Measurements from ENCODE around the gene ODF4.

The ODF4 gene

GRCh38 chr17:8326511-8327302 lies 12.9 kb upstream of the ODF4 start:
- ATAC-seq: peak; percentile 71
- TF ChIP-seq PATZ1 (CRISPR knock-in tag; IDR thresholded peaks at IDR 0.05; ENCODE audit: borderline replicate concordance): no peak
- no peak for TF ChIP-seq ZFP30 (CRISPR knock-in tag; IDR thresholded peaks at IDR 0.05)
- no peak for TF ChIP-seq ARNTL (CRISPR knock-in tag; IDR thresholded peaks at IDR 0.05; ENCODE audit: borderline replicate concordance, low read depth)
- no peak for TF ChIP-seq BACH2 (CRISPR knock-in tag; IDR thresholded peaks at IDR 0.05; ENCODE audit: borderline replicate concordance)
- TF ChIP-seq TOX (CRISPR knock-in tag; IDR thresholded peaks at IDR 0.05; ENCODE audit: borderline replicate concordance): no peak
- no peak for TF ChIP-seq TSHZ2 (CRISPR knock-in tag; IDR thresholded peaks at IDR 0.05)
- no peak for TF ChIP-seq PPARA (CRISPR knock-in tag; IDR thresholded peaks at IDR 0.05; ENCODE audit: borderline replicate concordance)
- TF ChIP-seq ZNF8 (CRISPR knock-in tag; IDR thresholded peaks at IDR 0.05): no peak
- no peak for TF ChIP-seq ZNF70 (CRISPR knock-in tag; IDR thresholded peaks at IDR 0.05)
- TF ChIP-seq SNAI2 (CRISPR knock-in tag; IDR thresholded peaks at IDR 0.05): no peak
- no peak for TF ChIP-seq TCF4 (CRISPR knock-in tag; IDR thresholded peaks at IDR 0.05; ENCODE audit: borderline replicate concordance)
- TF ChIP-seq CSDC2 (CRISPR knock-in tag; IDR thresholded peaks at IDR 0.05): no peak
- TF ChIP-seq ZNF565 (CRISPR knock-in tag; conservative IDR thresholded peaks at IDR 0.05; ENCODE audit: low read depth): no peak
- TF ChIP-seq OSR1 (CRISPR knock-in tag; IDR thresholded peaks at IDR 0.05): no peak
- TF ChIP-seq ZFP3 (CRISPR knock-in tag; IDR thresholded peaks at IDR 0.05): no peak
- TF ChIP-seq ESRRG (CRISPR knock-in tag; IDR thresholded peaks at IDR 0.05): no peak
- TF ChIP-seq GLIS3 (CRISPR knock-in tag; IDR thresholded peaks at IDR 0.05): no peak
- no peak for TF ChIP-seq ZC3H10 (CRISPR knock-in tag; IDR thresholded peaks at IDR 0.05)
- no peak for TF ChIP-seq RARB (CRISPR knock-in tag; IDR thresholded peaks at IDR 0.05)
- no peak for TF ChIP-seq CSRNP3 (CRISPR knock-in tag; IDR thresholded peaks at IDR 0.05)

- TF ChIP-seq PPARA (CRISPR knock-in tag; IDR thresholded peaks at IDR 0.05; ENCODE audit: borderline replicate concordance): no peak
- no peak for TF ChIP-seq POU6F1 (CRISPR knock-in tag; IDR thresholded peaks at IDR 0.05; ENCODE audit: borderline replicate concordance, low read depth)
- TF ChIP-seq TOX (CRISPR knock-in tag; IDR thresholded peaks at IDR 0.05; ENCODE audit: borderline replicate concordance): no peak
- no peak for TF ChIP-seq CSDC2 (CRISPR knock-in tag; IDR thresholded peaks at IDR 0.05)
- no peak for TF ChIP-seq ESRRG (CRISPR knock-in tag; IDR thresholded peaks at IDR 0.05)
- no peak for TF ChIP-seq ZNF8 (CRISPR knock-in tag; IDR thresholded peaks at IDR 0.05)
- TF ChIP-seq ZC3H10 (CRISPR knock-in tag; IDR thresholded peaks at IDR 0.05): no peak
- no peak for TF ChIP-seq CREB5 (CRISPR knock-in tag; IDR thresholded peaks at IDR 0.05; ENCODE audit: low read depth)
- no peak for TF ChIP-seq CSRNP3 (CRISPR knock-in tag; IDR thresholded peaks at IDR 0.05)
- no peak; the same call in 2 of the 3 replicates for ATAC-seq
These were observed 12.4 kb upstream of the ODF4 start for GRCh38 chr17:8327303-8327649.

Data from SK-N-SH treated with all-trans-retinoic acid at 6 μM for 48 hours (cell line).